ENCODE measurements around the gene IQCE.

DNA sequence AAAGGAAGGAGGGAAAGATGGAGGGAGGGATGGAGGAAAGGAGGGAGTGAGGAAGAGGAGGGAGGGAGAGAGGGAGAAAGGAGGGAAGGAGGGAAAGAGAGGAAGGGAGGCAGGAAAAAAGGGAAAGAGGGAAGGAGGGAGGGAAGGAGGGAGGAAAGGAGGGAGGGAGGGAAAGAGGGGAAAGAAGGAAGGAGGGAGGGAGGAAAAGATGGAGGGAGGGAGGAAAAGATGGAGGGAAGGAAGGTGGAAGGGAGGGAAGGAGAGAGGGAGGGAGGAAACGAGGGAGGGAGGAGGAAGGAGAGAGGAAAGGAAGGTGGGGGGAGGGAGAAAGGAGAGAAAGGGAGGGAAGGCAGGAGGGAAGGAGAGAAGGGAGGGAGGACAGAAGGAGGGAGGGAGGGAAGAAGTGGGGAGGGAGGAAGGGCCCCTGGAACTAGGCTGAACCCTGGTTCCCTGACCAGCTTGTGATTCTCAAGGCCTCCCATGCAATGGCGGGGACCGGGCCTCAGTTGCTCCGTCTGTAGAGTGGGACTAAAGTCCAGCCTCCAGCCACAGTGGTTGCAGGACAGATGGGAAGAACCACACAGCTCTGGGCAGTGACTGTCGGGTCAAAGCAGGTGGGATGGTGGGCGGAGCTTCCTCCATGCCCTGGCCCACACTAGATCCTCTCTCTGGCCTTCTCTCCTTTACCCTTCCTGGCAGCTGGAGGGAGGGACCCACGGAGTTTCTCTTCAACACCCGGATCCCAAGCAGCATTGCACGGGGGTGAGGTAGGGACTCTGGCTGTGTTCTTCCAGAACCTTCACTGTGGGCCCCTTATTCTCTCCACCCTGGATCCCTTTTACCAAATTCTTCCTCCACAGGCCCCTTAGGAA, 68.7 kb downstream of the IQCE start:
- TF ChIP-seq POLR2AphosphoS5 (IDR thresholded peaks at IDR 0.05) (no peak), POLR2A (IDR thresholded peaks at IDR 0.05) (no peak), EP300 (IDR thresholded peaks at IDR 0.05) (no peak)
- TF ChIP-seq, protein P1, sequence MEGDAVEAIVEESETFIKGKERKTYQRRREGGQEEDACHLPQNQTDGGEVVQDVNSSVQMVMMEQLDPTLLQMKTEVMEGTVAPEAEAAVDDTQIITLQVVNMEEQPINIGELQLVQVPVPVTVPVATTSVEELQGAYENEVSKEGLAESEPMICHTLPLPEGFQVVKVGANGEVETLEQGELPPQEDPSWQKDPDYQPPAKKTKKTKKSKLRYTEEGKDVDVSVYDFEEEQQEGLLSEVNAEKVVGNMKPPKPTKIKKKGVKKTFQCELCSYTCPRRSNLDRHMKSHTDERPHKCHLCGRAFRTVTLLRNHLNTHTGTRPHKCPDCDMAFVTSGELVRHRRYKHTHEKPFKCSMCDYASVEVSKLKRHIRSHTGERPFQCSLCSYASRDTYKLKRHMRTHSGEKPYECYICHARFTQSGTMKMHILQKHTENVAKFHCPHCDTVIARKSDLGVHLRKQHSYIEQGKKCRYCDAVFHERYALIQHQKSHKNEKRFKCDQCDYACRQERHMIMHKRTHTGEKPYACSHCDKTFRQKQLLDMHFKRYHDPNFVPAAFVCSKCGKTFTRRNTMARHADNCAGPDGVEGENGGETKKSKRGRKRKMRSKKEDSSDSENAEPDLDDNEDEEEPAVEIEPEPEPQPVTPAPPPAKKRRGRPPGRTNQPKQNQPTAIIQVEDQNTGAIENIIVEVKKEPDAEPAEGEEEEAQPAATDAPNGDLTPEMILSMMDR (IDR thresholded peaks at IDR 0.05) = no peak

Measured in upper lobe of left lung (tissue), 4 donors.